Kidney (tissue), 14 donors: ENCODE measurements around the gene GARRE1. TPM values are rescaled to one million over a fixed set of nuclear protein-coding genes. Genes with fewer than 3 reads are reported as not detected.

Experiments
- DNase-seq, 5 donors: peaks; one replicate each; pipeline ENCODE4 v3.0.0-alpha.2; 2013 to 2020
- FAIRE-seq: peaks from 2 replicates; lab custom pipeline; 2012; peaks lifted over from hg19 to GRCh38; lab: Jason Lieb, UNC
- H3K27ac ChIP-seq, 2 donors: one replicate each; pipeline ENCODE4 v1.7.0; 2013; ENCODE audit warnings: low read depth in 2 of 2, low read length in 2 of 2, inconsistent platforms in 1 of 2
- H3K27me3 ChIP-seq: one replicate; pipeline ENCODE4 v1.7.1; 2013; ENCODE audit warnings: low read length, inconsistent platforms; ENCODE audit not compliant: control insufficient read depth, insufficient read depth
- H3K36me3 ChIP-seq, 3 donors: one replicate each; pipeline versions ENCODE4 v1.7.0 to v1.7.1; 2013; ENCODE audit warnings: low read length in 3 of 3, control low read depth in 1 of 3, inconsistent platforms in 1 of 3; ENCODE audit not compliant: insufficient read depth in 3 of 3, control insufficient read depth in 2 of 3
- H3K4me1 ChIP-seq, 3 donors: one replicate each; pipeline versions ENCODE4 v1.7.0 to v1.7.1; 2013; ENCODE audit warnings: low read length in 3 of 3, inconsistent platforms in 1 of 3, low read depth in 1 of 3; ENCODE audit not compliant: control insufficient read depth in 2 of 3, insufficient read depth in 2 of 3
- H3K4me3 ChIP-seq, 3 donors: one replicate each; pipeline versions ENCODE4 v1.7.0 to v1.8.1; 2013; ENCODE audit warnings: low read length in 3 of 3, control low read depth in 1 of 3, inconsistent platforms in 1 of 3
- H3K9ac ChIP-seq, 3 donors: one replicate each; pipeline versions ENCODE4 v1.7.0 to v1.7.1; 2013; ENCODE audit warnings: low read length in 3 of 3, control low read depth in 1 of 3, inconsistent platforms in 1 of 3
- H3K9me3 ChIP-seq, 3 donors: one replicate each; pipeline versions ENCODE4 v1.7.0 to v1.7.1; 2013; ENCODE audit warnings: low read length in 3 of 3, control low read depth in 1 of 3, inconsistent platforms in 1 of 3; ENCODE audit not compliant: control insufficient read depth in 2 of 3, insufficient read depth in 1 of 3
- intact Hi-C: fragments of 100-400 bp; cut with DNase I; formaldehyde crosslinking; loops from one replicate; pipeline ENCODE4 v1.11.1; 2022
- polyA plus RNA-seq: library from polyadenylated mRNA; stranded (reverse); fragments of 350-450 nt; fragmentation: Illumina TruSeq; extraction: RNeasy Lipid Tissue Mini Kit (QIAGEN cat#74804); gene quantifications from one replicate; pipeline ENCODE4 v1.2.3, GENCODE V29; 2014; ENCODE audit warnings: low read depth, low replicate concordance; ENCODE audit not compliant: insufficient read depth
- total RNA-seq: library from RNA; stranded (reverse); fragmentation: NEBNext Ultra II Directional; extraction: Animal tissue kit (Norgen Biotek cat#: 25700); gene quantifications from one replicate; pipeline ENCODE4 v1.2.1, GENCODE V29; 2021
- TF ChIP-seq, protein P1 (sequence below): IDR thresholded peaks from 3 replicates; pipeline ENCODE4 v1.5.1; 2012; ENCODE audit warnings: mild to moderate bottlenecking, moderate library complexity, borderline replicate concordance; ENCODE audit not compliant: insufficient read depth; ENCODE audit errors: extremely low read depth
- donor health status: control.
- donor health status: control.
- donor health status: control.
- donor health status: control.
- donor health status: control.
- donor health status: DM: yes; HTN: yes; CAD: no.
- donor health status: Normal renal cell carcinoma (clear cell type).

Gene GARRE1
- total and polyA plus RNA-seq, 2 donors from 2014 or later: 5.5 to 37.7 TPM

DNA sequence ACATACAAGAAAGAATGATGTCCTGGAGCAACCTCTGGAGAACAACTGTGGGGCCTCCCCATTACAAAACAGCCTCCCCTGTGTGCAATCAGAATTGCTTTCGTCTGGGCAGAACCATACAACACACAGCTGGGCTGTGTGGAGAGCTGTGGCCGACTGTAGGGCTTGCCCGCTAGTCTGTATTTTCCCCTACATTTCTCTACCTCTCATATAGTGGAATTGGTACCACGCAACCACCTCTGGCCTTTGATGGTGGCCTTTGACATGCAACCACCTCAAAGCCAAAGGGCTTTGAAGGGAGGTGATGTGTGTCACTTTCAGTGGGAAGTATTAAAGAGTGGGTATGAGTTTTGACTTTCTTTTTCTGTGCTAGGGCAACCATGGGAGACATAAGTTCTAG, 34.0 kb downstream of the GARRE1 start:
- DNase-seq: no peak
- TF ChIP-seq, protein P1, sequence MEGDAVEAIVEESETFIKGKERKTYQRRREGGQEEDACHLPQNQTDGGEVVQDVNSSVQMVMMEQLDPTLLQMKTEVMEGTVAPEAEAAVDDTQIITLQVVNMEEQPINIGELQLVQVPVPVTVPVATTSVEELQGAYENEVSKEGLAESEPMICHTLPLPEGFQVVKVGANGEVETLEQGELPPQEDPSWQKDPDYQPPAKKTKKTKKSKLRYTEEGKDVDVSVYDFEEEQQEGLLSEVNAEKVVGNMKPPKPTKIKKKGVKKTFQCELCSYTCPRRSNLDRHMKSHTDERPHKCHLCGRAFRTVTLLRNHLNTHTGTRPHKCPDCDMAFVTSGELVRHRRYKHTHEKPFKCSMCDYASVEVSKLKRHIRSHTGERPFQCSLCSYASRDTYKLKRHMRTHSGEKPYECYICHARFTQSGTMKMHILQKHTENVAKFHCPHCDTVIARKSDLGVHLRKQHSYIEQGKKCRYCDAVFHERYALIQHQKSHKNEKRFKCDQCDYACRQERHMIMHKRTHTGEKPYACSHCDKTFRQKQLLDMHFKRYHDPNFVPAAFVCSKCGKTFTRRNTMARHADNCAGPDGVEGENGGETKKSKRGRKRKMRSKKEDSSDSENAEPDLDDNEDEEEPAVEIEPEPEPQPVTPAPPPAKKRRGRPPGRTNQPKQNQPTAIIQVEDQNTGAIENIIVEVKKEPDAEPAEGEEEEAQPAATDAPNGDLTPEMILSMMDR: no peak
- FAIRE-seq: no peak

DNA sequence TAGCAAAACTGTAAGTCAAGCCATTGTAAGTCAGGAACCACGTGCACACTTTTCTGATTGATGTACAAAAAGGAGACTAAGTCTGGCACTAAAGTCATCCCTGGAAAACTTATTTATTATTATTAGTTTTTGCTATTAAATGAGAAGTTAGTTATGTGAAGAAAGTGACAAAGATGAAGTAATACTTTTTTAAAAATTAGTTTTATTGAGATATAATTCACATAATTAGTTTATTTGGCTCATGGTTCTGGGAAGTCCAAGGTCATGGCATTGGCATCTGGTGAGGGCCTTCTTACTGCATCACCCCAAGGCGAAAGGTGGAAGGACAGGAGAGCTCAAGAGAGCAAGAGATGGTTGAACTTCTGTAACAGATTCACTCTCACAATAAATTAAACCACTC, 36.9 kb downstream of the GARRE1 start:
- TF ChIP-seq, protein P1: no peak
- intact Hi-C loops: no loop called here
- Histone ChIP-seq H3K36me3 (peaks cover 0 to 2% (median 0%) of the 10 kb centered on the region in 3 donors), H3K4me3 (no peak overlapping the region), H3K4me1 (no peaks in the 10 kb centered on the region), H3K9me3 (no peaks in the 10 kb centered on the region), H3K9ac (no peak overlapping the region), H3K27me3 (no peaks in the 10 kb centered on the region), H3K27ac (no peak overlapping the region)
- FAIRE-seq (no peak), DNase-seq (no peak)

More for the DNA sequence above, 34.0 kb downstream of the GARRE1 start:
- Histone ChIP-seq H3K4me1 (peaks cover 0 to 2% (median 0%) of the 10 kb centered on the region in 3 donors), H3K27me3 (no peaks in the 10 kb centered on the region), H3K27ac (no peak overlapping the region), H3K9ac (no peak overlapping the region), H3K4me3 (no peak overlapping the region), H3K36me3 (peaks cover 0 to 2% (median 0%) of the 10 kb centered on the region in 3 donors), H3K9me3 (no peaks in the 10 kb centered on the region)
- intact Hi-C loops: no loop called here

DNA sequence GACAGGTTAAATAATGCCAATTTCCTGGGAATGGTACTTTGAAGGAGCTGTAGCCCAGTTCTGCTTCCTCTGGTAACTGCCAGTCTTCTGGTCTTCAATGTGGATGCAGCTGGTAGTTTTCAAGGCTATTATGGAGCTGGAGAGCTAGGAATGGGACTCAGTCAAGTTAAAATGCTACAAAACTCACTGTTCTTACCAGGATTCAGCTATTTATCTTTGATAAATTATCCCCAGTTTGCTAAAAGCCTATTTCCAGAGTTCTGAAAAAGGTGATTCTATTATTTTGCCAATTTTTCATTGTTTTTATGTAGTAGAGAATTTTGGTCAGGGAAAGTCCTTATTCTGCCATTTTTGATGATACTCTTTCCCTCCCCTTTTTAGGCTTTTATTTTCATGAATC, 40.7 kb downstream of the GARRE1 start:
- FAIRE-seq: no peak
- Histone ChIP-seq H3K4me3 (no peak overlapping the region), H3K9ac (no peak overlapping the region), H3K9me3 (no peaks in the 10 kb centered on the region), H3K36me3 (no peaks in the 10 kb centered on the region), H3K4me1 (no peaks in the 10 kb centered on the region), H3K27ac (no peak overlapping the region), H3K27me3 (no peaks in the 10 kb centered on the region)
- intact Hi-C loops: no loop called here
- DNase-seq: no peak
- TF ChIP-seq, protein P1: no peak
